Lower lobe of right lung (tissue), 2 donors: ENCODE results near the gene LAMP5. TPM values are rescaled to one million over a fixed set of nuclear protein-coding genes. Genes with fewer than 3 reads are reported as not detected.
A peak's percentile ranks its signal among the peaks of the same experiment; 100 is the strongest.

Experiments
- ATAC-seq, 2 donors: fragments of 200-7000 bp; cut with Tn5 transposase; one replicate each; pipeline ENCODE4 v1.9.1; 2020 to 2022; ENCODE audit warnings: mild to moderate bottlenecking in 2 of 2, moderate library complexity in 2 of 2
- DNase-seq: peaks from one replicate; pipeline ENCODE4 v3.0.0-alpha.2; 2020
- H3K27ac ChIP-seq: fragments of 200-600 bp; one replicate; pipeline ENCODE4 v1.8.0; 2022
- H3K27me3 ChIP-seq: fragments of 200-600 bp; one replicate; pipeline ENCODE4 v1.8.0; 2022; ENCODE audit warnings: low read depth
- H3K36me3 ChIP-seq: fragments of 200-600 bp; one replicate; pipeline ENCODE4 v1.8.0; 2022; ENCODE audit warnings: mild to moderate bottlenecking
- H3K4me1 ChIP-seq: fragments of 200-600 bp; one replicate; pipeline ENCODE4 v1.8.0; 2022
- H3K4me3 ChIP-seq: fragments of 200-600 bp; one replicate; pipeline ENCODE4 v1.8.0; 2022; ENCODE audit warnings: mild to moderate bottlenecking
- H3K9me3 ChIP-seq: fragments of 200-600 bp; one replicate; pipeline ENCODE4 v1.8.0; 2022
- intact Hi-C: fragments of 100-400 bp; cut with DNase I; formaldehyde crosslinking; loops from one replicate; pipeline ENCODE4 v1.11.0; 2022
- total RNA-seq: library from RNA; stranded (reverse); fragmentation: NEBNext Ultra II Directional; extraction: Animal tissue kit (Norgen Biotek cat#: 25700); gene quantifications from one replicate; pipeline ENCODE4 v1.2.1, GENCODE V29; 2021
- TF ChIP-seq, protein P1 (sequence below): fragments of 200-600 bp; IDR thresholded peaks from one replicate; pipeline ENCODE4 v1.8.0; 2022; ENCODE audit warnings: antibody characterized with exemption, mild to moderate bottlenecking
- donor health status: DM: no; HTN: yes; CAD: no; lungs with severe emphysema.

LAMP5 gene
- total RNA-seq, 1 donor from 2014 or later: 0.41 TPM

- ATAC-seq (no peak), DNase-seq (no peak)
- no peak overlapping the region for H3K4me3 ChIP-seq
- intact Hi-C loops: no loop called here
- H3K27me3 ChIP-seq: no peaks in the 10 kb centered on the region
- no peak overlapping the region for H3K27ac ChIP-seq
- H3K36me3 ChIP-seq: no peaks in the 10 kb centered on the region
- no peaks in the 10 kb centered on the region for H3K9me3 ChIP-seq
- TF ChIP-seq, protein P1, sequence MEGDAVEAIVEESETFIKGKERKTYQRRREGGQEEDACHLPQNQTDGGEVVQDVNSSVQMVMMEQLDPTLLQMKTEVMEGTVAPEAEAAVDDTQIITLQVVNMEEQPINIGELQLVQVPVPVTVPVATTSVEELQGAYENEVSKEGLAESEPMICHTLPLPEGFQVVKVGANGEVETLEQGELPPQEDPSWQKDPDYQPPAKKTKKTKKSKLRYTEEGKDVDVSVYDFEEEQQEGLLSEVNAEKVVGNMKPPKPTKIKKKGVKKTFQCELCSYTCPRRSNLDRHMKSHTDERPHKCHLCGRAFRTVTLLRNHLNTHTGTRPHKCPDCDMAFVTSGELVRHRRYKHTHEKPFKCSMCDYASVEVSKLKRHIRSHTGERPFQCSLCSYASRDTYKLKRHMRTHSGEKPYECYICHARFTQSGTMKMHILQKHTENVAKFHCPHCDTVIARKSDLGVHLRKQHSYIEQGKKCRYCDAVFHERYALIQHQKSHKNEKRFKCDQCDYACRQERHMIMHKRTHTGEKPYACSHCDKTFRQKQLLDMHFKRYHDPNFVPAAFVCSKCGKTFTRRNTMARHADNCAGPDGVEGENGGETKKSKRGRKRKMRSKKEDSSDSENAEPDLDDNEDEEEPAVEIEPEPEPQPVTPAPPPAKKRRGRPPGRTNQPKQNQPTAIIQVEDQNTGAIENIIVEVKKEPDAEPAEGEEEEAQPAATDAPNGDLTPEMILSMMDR: no peak
- peaks cover 6% of the 10 kb centered on the region for H3K4me1 ChIP-seq
Observed at GRCh38 chr20:9499126-9499899, 15.1 kb upstream of the LAMP5 start.

- no peaks in the 10 kb centered on the region for H3K36me3 ChIP-seq
- H3K27ac ChIP-seq: no peak overlapping the region
- ATAC-seq (peak; percentile 46 to 51), DNase-seq (no peak)
- TF ChIP-seq, protein P1: no peak
- H3K4me1 ChIP-seq: peaks cover 6% of the 10 kb centered on the region
- H3K4me3 ChIP-seq: no peak overlapping the region
- peaks cover 4% of the 10 kb centered on the region for H3K27me3 ChIP-seq
- intact Hi-C loops: no loop called here
- H3K9me3 ChIP-seq: no peaks in the 10 kb centered on the region
Observed at GRCh38 chr20:9500121-9500520, 14.3 kb upstream of the LAMP5 start.

- DNase-seq: no peak
- no peak for ATAC-seq
- no peak overlapping the region for H3K4me3 ChIP-seq
- H3K27ac ChIP-seq: no peak overlapping the region
- no peaks in the 10 kb centered on the region for H3K36me3 ChIP-seq
- H3K9me3 ChIP-seq: no peaks in the 10 kb centered on the region
- peaks cover 9% of the 10 kb centered on the region for H3K4me1 ChIP-seq
- H3K27me3 ChIP-seq: peaks cover 17% of the 10 kb centered on the region
- intact Hi-C loops: no loop called here
- TF ChIP-seq, protein P1: no peak
Observed at GRCh38 chr20:9501473-9501872, 12.9 kb upstream of the LAMP5 start.

GRCh38 chr20:9503526-9504245, 10.7 kb upstream of the LAMP5 start:
- peak in 1 of 2 donors; percentile 25 for ATAC-seq

GRCh38 chr20:9506280-9506821, 8.0 kb upstream of the LAMP5 start:
- DNase-seq (peak; percentile 51), ATAC-seq (no peak)
- peak overlapping the region; percentile 17 for H3K4me3 ChIP-seq
- H3K36me3 ChIP-seq: no peaks in the 10 kb centered on the region
- intact Hi-C loops: no loop called here
- TF ChIP-seq, protein P1: no peak
- H3K27me3 ChIP-seq: peaks cover 55% of the 10 kb centered on the region
- peaks cover 12% of the 10 kb centered on the region for H3K4me1 ChIP-seq
- H3K9me3 ChIP-seq: no peaks in the 10 kb centered on the region
- H3K27ac ChIP-seq: no peak overlapping the region

More at GRCh38 chr20:9503526-9504245, 10.7 kb upstream of the LAMP5 start:
- no peaks in the 10 kb centered on the region for H3K36me3 ChIP-seq
- intact Hi-C loops: no loop called here
- no peak overlapping the region for H3K4me3 ChIP-seq
- H3K27ac ChIP-seq: no peak overlapping the region
- TF ChIP-seq, protein P1: no peak
- peak; percentile 50 for DNase-seq
- no peaks in the 10 kb centered on the region for H3K9me3 ChIP-seq
- peaks cover 39% of the 10 kb centered on the region for H3K27me3 ChIP-seq
- peaks cover 17% of the 10 kb centered on the region for H3K4me1 ChIP-seq
